GM21528 (cell line): Measurements from ENCODE around the gene PPP1R1B.
A peak's percentile ranks its signal among the peaks of the same experiment; 100 is the strongest.

Experiments used
- ATAC-seq: cut with Tn5 transposase; IDR thresholded peaks from one replicate; pipeline ENCODE4 v1.9.1; 2021; ENCODE audit warnings: mild to moderate bottlenecking, moderate library complexity; ENCODE audit not compliant: unreplicated experiment, low FRiP score

Gene PPP1R1B

DNA sequence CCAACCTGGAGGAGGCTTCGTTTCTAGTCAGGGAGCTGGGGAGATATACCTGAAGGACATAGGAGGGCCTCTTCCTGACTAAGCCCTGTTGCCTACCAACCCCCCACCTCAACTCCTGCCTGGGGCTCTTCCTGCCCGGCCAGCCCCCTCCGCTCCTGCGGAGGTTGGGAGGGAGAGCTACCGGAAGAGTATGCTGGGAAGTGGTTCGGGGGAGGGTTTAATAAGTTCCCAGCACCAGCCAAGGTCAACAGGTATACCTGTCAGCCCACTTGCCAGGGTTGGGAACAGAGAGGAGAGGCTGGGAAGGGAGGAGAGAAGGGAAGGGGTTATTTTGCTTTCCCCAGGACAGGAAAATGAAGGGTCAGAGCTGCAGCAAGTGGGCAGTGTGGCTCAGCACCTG, 4.7 kb downstream of the PPP1R1B start:
- ATAC-seq: no peak

DNA sequence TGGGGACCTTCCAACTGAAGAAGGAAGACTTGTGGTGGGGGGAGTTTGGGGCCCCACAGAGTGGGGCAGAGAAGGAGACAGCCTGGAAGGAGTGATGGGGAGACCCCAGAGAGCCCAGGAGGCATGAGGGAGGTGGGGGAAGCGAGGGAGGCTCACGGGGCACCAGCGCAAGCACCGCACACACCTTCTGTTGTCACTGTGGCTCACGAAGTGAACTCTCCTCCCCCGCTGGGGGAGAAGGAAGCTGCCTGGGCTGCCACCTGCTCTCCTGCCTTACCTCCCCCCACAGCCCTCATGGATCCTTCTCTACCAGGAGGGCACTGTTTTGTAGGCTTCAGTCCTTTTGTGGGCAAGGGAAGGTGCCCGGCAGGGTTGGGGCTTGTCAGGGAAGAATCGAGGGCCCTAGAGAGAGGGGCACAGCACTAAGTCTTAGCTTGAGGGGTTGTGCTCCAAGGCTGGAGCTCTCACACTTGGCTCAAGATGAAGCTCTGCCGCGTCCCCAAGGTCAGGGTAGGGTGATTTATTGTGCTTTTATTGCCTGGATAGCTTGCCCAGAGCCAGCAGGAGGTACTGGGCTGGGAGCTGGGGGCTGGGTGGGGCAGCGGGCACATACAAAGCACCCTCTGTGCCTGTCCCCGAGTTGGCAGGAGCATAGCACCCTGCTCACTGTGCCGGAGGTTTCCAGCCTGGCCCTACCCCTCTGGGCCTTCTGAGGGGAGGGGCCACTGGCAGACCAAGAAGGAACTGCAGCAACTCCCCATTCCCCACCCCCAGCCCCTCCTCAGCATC, 5.6 kb downstream of the PPP1R1B start:
- no peak for ATAC-seq

DNA sequence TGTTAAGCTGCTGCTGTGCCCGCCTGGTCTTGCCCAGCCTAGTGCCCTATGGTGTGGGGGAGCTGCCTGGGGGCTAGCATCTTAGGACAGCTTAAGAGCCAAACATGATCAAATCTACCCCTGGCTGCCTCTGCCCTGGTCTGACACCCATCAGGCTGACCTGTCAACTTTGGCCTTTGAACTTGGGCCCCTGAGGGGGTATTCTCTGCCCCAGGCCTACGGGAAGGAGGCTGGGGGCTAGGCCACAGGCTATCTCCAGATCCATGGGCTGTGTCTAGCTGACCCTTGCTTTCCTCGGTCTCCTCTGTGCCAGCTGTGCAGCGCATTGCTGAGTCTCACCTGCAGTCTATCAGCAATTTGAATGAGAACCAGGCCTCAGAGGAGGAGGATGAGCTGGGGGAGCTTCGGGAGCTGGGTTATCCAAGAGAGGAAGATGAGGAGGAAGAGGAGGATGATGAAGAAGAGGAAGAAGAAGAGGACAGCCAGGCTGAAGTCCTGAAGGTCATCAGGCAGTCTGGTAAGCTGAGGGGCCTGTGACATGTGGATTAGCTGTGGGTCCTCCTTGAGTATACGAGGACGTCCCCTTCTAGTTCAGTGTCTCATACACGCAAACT, 6.9 kb downstream of the PPP1R1B start:
- no peak for ATAC-seq

DNA sequence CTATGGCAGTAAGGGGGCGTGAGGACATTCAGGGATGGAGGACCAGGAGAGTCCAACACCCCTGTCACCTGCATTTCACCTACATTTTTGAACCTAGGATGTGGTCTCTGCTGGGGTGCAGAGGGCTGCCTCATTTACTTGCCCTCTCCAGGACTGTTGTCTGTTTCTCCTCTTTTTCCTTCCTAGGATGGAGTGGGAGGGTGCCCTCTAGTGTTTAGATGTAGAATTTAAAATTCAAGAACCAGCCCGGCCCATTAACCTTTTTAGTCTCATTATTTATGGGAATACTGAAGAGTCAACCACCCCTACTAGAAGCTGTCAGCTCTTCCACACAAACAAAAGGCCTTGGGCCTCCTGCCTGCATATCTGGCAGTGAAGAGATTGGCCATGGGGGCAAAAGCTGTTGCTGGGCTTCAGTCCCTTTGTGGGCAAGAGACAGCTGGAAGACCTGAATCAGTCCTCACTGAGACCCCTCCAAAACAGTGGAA, 7.7 kb downstream of the PPP1R1B start:
- ATAC-seq: no peak

DNA sequence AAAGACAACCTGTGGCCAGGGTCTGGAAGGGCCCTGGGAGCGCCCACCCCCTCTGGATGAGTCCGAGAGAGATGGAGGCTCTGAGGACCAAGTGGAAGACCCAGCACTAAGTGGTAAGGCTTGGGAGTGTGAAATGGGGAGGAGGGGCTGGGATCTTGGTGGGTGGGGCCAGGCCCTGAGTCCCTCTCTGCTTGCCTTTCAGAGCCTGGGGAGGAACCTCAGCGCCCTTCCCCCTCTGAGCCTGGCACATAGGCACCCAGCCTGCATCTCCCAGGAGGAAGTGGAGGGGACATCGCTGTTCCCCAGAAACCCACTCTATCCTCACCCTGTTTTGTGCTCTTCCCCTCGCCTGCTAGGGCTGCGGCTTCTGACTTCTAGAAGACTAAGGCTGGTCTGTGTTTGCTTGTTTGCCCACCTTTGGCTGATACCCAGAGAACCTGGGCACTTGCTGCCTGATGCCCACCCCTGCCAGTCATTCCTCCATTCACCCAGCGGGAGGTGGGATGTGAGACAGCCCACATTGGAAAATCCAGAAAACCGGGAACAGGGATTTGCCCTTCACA, 8.9 kb downstream of the PPP1R1B start:
- ATAC-seq: no peak

DNA sequence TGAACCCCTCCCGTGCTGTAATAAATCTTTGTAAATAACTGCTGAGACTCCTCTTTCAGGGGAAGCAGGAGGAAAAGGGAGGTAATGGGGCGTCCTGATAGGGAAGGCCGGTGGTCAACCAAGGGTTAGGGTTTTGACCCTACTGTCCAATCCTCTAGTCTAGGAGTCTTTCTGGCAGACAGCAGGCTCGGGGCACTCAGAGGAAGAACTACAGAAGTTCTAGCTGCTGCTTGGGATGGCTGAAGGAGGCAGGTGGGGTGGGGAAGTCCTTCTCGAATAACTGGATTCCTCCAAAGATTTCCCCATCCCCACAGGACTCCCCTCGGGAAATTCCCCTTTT, 9.8 kb downstream of the PPP1R1B start:
- peak; percentile 4 for ATAC-seq

DNA sequence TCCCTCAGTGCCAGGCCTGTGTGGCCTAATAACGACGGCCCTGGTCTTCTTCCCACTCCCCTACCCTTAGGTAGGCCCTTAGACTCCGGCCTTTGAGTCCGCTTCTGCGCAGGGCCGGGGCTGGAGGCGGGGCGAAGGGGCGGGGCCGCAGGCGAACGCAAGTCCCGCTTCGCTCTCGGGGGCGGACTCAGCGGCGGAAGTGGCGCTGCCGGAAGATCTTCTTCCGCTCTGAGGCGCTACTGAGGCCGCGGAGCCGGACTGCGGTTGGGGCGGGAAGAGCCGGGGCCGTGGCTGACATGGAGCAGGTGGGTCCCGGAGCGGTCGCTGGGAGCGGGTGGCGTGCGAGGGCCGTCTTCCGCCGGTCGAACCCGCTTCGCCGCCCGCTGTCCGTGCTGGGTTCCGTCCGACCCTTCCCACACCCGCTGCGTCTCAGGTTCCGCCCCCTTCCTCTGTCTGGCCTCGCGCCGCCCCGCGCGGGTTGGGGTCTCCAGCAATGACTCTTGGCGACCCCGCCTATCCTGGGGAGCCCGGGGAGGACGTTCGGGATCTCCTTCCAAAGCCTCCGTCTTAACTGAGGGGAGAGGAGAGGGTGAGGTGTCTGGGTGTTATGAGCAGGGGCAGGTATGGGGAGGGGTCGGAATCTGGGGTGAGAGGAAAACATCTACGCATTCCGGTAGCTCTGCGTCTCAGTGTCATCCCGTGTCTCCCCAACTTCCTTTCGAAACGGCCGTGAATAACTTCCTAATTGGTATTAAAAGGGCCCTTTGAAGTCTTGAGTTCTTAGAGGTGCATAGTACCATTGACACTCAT, 10.4 kb downstream of the PPP1R1B start, which contains the start of gene STARD3:
Gene STARD3 (plus strand): TSS at position 218 of the 810 bp plus-strand sequence. CDS start 16,388 bp downstream, outside the sequence.
- ATAC-seq: peak; percentile 74

DNA sequence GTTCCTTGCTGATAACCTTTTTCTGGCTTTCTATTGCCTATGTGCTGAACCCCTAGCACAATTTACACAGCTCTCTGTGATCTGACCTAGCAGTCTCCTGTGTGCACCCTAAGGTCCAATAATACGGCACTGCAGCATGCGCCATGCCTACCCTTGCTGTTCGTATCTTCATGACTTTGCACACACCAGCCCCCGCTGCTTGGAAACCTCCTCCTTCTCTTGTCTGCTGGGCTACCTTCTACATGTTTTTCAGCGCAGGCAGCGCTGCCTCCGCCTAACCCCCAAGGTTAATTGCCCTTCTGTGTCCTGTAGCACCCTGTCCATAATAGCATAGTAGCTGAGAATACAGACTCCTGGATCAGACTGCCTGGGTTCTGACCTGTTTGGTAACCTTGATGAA, 11.6 kb downstream of the PPP1R1B start:
- ATAC-seq: no peak

DNA sequence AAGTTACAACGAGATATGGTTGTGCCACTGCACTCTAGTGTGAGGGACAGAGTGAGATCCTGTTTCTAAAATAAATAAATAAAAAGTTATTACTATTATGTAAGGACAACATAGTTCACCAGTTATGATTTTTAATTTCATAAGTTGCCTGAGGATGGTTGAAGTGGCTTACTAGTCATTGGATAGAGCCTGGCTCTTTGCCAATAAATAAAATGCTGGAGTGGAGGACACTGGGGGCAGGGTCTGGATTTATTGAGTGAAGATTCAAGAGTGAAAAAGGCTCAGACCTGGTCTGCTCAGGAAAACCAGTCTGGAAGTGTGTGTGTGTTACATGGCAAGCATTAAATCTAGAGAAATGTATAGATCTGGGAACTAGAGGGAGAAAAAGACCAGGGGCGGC, 12.3 kb downstream of the PPP1R1B start:
- no peak for ATAC-seq

DNA sequence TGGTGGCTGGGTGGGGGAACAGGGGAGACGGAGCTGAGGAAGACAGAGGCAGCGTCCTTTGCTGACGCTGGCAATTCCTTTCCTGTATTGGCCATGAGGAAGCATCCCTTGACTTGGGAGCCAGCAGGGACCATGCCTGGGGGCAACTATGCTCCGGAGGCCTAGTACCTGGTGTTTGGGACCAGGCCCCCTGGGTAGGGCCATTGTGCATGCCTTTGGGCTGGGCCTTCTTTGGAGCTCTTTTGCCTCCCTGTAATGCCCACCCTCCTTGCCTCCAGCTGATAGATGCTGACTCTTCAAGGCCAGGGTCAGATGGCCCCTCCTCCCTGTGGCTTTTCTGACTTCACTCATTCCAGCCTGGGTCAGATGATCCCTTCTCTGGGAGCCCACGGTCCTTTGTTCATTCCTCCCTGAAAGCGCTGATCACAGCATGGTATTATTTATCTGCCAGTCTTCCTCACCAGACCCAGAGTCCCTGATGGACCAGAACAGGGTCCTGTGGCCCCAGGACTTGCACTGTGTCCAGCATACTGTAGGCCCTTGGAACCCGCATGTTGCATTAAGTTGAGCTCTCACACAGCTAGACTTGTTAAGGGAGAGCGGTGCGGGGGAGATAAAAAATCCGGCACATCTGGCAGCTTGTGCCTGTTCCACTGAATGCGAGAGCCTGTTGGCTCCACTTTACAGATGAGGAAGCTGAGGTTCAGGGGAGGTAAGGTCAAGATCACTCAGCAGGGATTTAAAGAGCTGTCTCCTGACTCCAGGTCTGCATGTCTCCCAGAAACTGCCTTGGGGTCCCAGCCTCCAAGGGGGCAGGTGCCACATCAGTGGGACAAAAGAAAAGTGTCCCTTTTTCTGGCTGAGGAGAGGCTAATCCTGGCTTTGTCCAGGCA, 13.1 kb downstream of the PPP1R1B start:
- ATAC-seq: no peak

DNA sequence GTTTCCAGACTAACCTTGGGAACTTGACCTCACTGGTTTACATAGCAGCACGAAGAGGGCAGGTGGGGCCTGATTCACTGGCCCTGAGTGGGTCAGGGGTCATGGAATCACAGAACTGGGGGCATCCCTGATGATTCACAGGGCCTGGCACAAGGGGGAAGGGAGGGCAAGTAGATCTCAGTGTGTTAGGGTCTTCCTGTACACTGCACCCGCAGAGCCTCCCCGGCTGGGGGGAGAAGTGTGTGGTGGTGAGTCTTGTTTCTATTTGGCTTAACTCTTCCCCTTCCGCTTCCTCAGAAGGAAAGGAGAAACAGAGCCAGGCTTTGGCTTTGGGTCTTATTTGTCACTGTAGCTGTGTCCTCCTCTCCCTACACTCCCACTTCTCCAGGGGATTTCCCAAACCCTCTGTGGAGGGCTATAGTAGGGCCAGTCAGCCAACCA, 13.9 kb downstream of the PPP1R1B start:
- ATAC-seq: no peak

DNA sequence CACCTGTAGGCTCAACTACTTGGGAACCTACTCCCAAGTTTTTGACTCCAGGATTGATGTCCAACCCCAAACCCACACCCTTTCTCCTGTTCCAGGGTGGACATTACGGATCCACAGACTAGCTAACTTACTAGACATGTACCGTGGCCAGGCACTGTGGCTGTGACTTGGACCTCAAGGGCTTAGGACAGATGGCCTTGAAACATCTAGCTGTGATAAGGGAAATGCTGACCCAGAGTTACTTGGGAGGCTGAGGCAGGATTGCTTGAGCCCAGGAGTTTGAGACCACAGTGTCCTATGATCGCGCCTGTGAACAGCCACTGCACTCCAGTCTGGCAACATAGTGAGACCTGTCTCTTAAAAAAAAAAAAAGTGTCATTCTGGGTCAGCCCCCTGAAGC, 14.3 kb downstream of the PPP1R1B start:
- ATAC-seq: no peak

DNA sequence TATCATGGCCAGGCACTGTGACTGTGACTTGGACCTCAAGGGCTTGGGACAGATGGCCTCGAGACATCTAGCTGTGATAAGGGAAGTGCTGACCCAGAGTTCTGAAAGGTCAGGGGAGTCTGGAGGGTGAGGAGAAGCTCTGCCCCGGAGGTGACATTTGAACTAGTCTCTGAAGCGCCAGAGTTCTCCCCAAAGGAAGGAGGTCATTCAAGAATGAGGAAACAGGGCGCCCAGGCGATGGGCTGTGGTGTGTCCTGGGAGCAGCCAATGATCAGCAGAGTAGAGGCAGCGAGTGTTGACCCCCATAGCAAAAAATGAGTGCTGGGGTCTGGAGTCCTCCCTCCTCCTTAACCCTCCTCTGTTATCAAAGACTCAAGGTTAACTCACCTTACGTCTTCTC, 15.1 kb downstream of the PPP1R1B start:
- ATAC-seq: no peak

DNA sequence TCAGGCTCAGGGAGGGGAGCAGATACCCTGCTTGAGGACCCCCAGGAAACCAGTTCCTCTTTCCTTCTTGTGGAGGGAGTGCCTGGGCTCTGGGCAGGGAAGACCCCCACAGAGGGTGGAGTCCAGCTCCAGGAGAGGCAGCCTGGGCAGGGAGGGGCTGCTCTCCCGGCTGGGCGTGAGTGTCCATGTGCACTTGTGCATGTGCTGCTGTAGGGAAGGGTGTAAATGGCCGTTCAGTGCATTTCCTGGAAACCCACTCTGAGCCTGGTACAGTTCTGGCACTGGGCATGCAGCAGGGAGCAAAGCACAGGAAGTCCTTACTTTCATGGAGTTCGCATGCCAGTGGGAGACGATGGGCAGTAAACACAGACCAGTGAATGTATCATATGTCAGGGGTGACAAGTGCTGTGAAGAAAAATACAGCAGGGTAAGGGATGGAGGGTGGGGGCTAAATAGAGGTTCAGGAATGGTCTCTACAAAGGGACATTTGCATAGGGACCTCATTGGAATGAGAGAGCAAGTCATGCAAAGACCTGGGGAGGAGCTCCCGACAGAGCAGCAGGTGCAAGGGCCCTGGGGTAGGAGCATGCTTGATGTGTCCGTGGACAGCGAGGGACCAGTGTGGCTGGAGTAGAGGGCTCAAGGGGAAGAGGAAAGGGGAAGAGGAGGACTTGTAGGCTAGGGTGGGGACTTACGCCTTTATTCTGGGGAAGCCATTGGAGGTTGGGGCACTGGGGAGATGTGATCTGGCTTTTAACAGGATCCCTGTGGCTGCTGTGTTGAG, 15.7 kb downstream of the PPP1R1B start:
- ATAC-seq: no peak

DNA sequence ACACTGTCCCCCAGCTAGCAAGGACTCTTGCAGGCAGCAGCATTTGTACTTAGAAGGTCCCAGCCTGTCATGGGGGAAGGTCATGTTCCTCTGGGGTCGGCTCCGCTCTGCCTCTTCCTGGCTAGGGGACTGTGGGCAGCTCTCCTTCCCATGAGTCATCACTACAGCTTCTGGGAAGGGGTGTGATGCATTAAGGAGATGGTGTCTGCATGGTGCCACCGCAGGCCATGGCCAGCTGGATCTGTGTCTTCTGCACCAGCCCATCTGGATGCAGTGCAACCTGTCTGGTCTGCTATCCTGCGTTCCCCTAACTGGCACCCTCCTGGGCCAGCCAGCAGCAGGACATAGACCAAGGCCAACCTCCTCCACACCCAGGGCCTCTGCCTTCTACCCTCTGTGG, 16.5 kb downstream of the PPP1R1B start:
- no peak for ATAC-seq

DNA sequence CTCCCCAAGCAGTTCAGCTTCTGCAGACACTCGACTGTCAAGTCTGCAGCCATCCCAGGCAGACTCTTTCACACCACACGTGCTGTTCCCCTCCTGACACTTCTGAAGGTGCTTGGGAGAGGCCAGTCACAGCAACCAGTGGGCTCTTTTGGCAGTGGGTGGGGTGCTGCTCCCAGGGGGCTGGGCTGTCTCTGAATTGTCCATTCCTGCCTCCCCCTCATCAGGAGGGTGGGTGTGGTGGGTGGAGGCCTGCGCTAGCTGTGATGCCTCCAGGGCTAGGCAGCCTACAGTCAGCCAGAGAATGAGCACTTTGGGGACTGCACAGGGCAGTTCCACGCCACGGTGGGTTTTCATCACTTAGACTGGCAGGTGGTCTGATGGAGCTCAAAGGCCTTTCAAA, 20.5 kb downstream of the PPP1R1B start:
- ATAC-seq: no peak

DNA sequence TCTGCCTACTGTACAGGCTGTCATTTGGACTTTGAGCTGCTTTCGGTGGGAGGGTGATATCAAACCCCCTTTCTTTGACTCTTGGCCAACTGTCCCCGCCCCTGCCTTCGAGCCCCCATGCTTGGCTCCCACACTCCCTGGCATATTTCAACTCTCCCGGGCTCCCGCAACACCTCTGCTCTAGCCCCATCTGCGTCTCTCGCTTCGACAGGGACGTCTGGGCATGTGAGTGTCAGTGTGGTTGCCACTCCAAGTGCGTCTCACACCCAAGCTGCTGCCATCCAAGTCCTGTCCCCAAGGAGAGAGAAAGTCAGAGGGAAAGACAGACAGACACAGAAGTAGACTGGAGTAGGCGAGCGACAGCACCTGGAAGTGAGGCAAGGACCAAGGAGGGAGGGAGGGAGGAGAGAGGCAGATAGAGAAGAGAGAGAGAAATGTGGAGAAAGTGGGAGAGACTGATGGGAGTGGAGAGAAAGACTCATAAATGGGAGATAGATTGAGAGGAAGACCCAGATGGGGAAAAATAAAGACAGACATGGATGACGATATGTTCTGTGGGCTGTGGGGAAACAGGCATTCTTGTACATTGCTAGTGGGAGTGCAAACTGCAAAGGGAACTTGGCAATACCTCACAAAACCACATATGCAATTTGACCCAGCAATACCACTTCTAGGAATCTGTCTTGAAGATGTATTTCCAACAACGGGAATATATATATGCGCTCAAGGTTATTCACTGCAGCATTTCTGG, 22.0 kb downstream of the PPP1R1B start:
- no peak for ATAC-seq

DNA sequence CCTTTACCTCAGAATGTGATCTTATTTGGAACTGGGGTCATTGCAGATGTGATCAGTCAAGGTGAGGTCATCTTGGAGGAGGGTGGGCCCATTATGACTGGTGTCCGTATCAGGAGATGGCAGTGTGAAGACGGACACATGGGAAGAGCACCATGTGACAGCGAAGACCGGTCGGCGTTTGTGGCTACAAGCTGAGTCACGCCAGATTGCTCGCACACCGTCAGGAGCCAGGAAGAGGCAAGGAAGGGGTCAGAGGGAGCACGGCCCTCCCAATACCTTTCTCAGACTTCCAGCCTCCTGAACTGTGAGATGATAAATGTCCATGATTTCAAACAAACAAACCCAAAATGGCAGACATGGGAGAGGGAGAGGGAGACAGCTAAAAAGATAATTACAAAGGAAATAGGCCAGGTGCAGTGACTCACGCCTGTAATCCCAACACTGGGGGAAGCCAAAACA, 23.4 kb downstream of the PPP1R1B start:
- ATAC-seq: no peak
